ENCODE measurements around the gene PLD6.

DNA sequence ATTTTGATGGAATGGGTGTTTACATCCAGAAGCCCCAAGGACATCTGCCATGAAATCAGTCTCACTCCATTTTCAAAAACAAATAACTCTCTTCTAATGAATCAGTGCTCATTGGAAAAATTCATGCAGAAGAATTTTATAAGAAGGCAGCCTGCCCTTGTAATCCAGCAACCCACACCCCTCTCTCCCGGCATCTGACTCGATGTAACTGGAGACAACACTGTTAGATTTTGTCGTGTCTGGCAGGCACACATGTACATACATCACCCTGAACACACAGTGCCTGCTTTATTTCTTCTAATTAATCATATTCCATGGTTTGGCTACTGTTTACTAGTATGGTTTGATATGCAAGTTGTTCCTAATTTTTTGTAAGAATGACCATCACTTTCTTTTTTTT is 11.9 kb upstream of the PLD6 start:
- no peak for TF ChIP-seq GATA2 (IDR thresholded peaks at IDR 0.05; ENCODE audit: low read depth, low read length)
- TF ChIP-seq GATA3 (IDR thresholded peaks at IDR 0.05; ENCODE audit: low read depth, low read length), result no peak

Measured in SH-SY5Y (cell line).